ENCODE results near the gene FCAMR.

The FCAMR gene

GRCh38 chr1:206958144-206958543, 12.1 kb downstream of the FCAMR start:
- H3K9me3 ChIP-seq (ENCODE audit: insufficient read depth, low read length) = no peaks in the 10 kb centered on the region
- H3K27me3 ChIP-seq (ENCODE audit: insufficient read depth, insufficient read length) = peaks cover 4% of the 10 kb centered on the region

DNA sequence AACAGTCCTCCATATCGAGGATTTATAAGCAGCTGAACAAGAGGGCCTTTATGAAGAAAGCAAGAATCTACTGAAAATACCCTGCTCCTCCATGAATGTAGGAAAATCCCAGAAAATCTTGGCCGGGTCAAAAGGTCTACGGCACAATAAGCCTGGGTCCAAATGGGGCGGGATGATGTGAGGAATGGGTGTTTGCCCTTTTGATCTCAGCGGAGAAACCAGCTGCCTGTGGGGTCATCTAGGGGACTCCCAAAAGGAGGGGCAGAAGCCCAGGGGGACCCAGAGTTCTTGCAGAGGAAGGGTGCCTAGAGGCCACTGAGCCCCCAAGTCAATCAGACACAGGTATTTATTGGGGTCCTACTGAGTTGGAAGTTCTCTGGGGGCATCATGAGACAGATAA, 12.6 kb downstream of the FCAMR start:
- Histone ChIP-seq H3K27me3 (ENCODE audit: insufficient read depth, insufficient read length) (peaks cover 4% of the 10 kb centered on the region), H3K9me3 (ENCODE audit: insufficient read depth, low read length) (no peaks in the 10 kb centered on the region), H3K36me3 (ENCODE audit: insufficient read depth, insufficient read length, low read length) (no peaks in the 10 kb centered on the region), H3K4me1 (ENCODE audit: insufficient read depth, insufficient read length) (no peaks in the 10 kb centered on the region), H3K9ac (ENCODE audit: insufficient read length, low read depth) (no peak overlapping the region), H3K4me3 (ENCODE audit: insufficient read length, low read depth) (no peak overlapping the region)
- TF ChIP-seq ZNF274 (IDR thresholded peaks at IDR 0.05; ENCODE audit: low read depth, low read length) (no peak), SUZ12 (IDR thresholded peaks at IDR 0.05; ENCODE audit: extremely low read depth, insufficient read depth, insufficient read length) (no peak), YY1 (IDR thresholded peaks at IDR 0.05; ENCODE audit: insufficient read depth, insufficient read length) (no peak)
- no peak for DNase-seq (ENCODE audit: low read depth, low spot score)

More at GRCh38 chr1:206958144-206958543, 12.1 kb downstream of the FCAMR start:
- TF ChIP-seq YY1 (IDR thresholded peaks at IDR 0.05; ENCODE audit: insufficient read depth, insufficient read length) = no peak
- no peak for TF ChIP-seq SUZ12 (IDR thresholded peaks at IDR 0.05; ENCODE audit: extremely low read depth, insufficient read depth, insufficient read length)
- TF ChIP-seq ZNF274 (IDR thresholded peaks at IDR 0.05; ENCODE audit: low read depth, low read length) = no peak
- Histone ChIP-seq H3K9ac (ENCODE audit: insufficient read length, low read depth) (no peak overlapping the region), H3K4me1 (ENCODE audit: insufficient read depth, insufficient read length) (no peaks in the 10 kb centered on the region), H3K36me3 (ENCODE audit: insufficient read depth, insufficient read length, low read length) (no peaks in the 10 kb centered on the region), H3K4me3 (ENCODE audit: insufficient read length, low read depth) (no peak overlapping the region)
- DNase-seq (ENCODE audit: low read depth, low spot score) = no peak

DNA sequence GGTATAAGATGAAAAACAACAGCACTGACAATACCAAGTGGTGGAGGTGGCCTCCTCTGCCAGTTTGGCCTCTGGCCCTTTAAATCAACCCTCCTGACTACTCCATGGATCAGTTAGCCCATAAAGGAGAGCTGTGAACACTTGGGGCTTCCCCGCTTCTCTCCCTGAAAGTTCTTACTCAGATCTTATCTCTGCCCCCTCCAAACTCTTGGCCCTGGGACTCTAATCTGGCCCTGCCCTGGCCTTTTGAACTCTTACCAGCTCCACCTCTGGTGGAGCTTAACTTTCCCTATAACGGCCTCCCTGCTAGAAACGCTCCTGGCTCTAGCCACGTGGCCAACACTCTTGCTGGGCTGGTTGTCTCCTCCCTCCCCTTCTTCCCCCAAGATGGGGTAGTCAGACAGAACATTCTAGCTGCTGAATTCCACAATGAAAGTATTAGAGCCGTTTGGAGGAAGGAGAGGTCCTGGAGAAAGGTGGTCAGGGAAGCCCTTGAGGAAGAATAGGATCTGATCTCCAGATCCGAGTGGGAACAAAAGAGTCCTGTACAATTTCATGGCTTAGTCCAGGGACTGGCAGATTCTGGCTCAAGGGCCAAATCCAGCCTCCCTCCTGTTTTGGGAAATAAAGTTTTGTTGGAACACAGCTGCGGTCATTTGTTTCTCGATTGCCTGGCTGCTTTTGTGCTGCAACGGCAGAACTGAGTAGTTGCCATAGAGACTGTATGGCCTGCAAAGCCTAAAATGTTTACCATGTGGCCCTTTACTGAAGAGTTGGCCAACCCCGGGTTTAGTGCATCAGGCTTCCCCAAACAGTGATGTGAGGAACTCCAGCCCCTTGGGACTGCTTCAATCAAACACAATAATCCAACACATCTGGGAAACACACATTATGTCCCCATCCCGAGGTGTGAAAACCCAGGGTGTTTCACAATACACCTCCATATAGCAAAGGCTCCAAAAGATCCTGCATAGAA, 14.5 kb downstream of the FCAMR start:
- H3K4me1 ChIP-seq (ENCODE audit: insufficient read depth, insufficient read length) = no peaks in the 10 kb centered on the region
- H3K27me3 ChIP-seq (ENCODE audit: insufficient read depth, insufficient read length) = peaks cover 4% of the 10 kb centered on the region
- DNase-seq (ENCODE audit: low read depth, low spot score) = no peak

GRCh38 chr1:206954459-206955342, 15.6 kb downstream of the FCAMR start:
- no peaks in the 10 kb centered on the region for H3K36me3 ChIP-seq (ENCODE audit: insufficient read depth, insufficient read length, low read length)
- H3K4me3 ChIP-seq (ENCODE audit: insufficient read length, low read depth) = no peak overlapping the region
- H3K27me3 ChIP-seq (ENCODE audit: insufficient read depth, insufficient read length) = peaks cover 4% of the 10 kb centered on the region
- H3K9ac ChIP-seq (ENCODE audit: insufficient read length, low read depth) = no peak overlapping the region
- H3K9me3 ChIP-seq (ENCODE audit: insufficient read depth, low read length) = peaks cover 4% of the 10 kb centered on the region; the same call in 1 of the 2 replicates
- no peak for DNase-seq (ENCODE audit: low read depth, low spot score)
- H3K4me1 ChIP-seq (ENCODE audit: insufficient read depth, insufficient read length) = no peaks in the 10 kb centered on the region
- TF ChIP-seq YY1 (IDR thresholded peaks at IDR 0.05; ENCODE audit: insufficient read depth, insufficient read length) (no peak), ZNF274 (IDR thresholded peaks at IDR 0.05; ENCODE audit: low read depth, low read length) (no peak), SUZ12 (IDR thresholded peaks at IDR 0.05; ENCODE audit: extremely low read depth, insufficient read depth, insufficient read length) (no peak)

More for the DNA sequence above, 14.5 kb downstream of the FCAMR start:
- Histone ChIP-seq H3K4me3 (ENCODE audit: insufficient read length, low read depth) (no peak overlapping the region), H3K36me3 (ENCODE audit: insufficient read depth, insufficient read length, low read length) (no peaks in the 10 kb centered on the region), H3K9me3 (ENCODE audit: insufficient read depth, low read length) (no peaks in the 10 kb centered on the region), H3K9ac (ENCODE audit: insufficient read length, low read depth) (no peak overlapping the region)
- TF ChIP-seq SUZ12 (IDR thresholded peaks at IDR 0.05; ENCODE audit: extremely low read depth, insufficient read depth, insufficient read length) (no peak), ZNF274 (IDR thresholded peaks at IDR 0.05; ENCODE audit: low read depth, low read length) (no peak), YY1 (IDR thresholded peaks at IDR 0.05; ENCODE audit: insufficient read depth, insufficient read length) (no peak)

GRCh38 chr1:206953626-206954025, 16.6 kb downstream of the FCAMR start:
- Histone ChIP-seq H3K4me1 (ENCODE audit: insufficient read depth, insufficient read length) (no peaks in the 10 kb centered on the region), H3K36me3 (ENCODE audit: insufficient read depth, insufficient read length, low read length) (no peaks in the 10 kb centered on the region), H3K27me3 (ENCODE audit: insufficient read depth, insufficient read length) (peaks cover 4% of the 10 kb centered on the region), H3K9ac (ENCODE audit: insufficient read length, low read depth) (no peak overlapping the region), H3K9me3 (ENCODE audit: insufficient read depth, low read length) (peaks cover 10% of the 10 kb centered on the region; the same call in 1 of the 2 replicates), H3K4me3 (ENCODE audit: insufficient read length, low read depth) (no peak overlapping the region)
- TF ChIP-seq SUZ12 (IDR thresholded peaks at IDR 0.05; ENCODE audit: extremely low read depth, insufficient read depth, insufficient read length) (no peak), ZNF274 (IDR thresholded peaks at IDR 0.05; ENCODE audit: low read depth, low read length) (no peak), YY1 (IDR thresholded peaks at IDR 0.05; ENCODE audit: insufficient read depth, insufficient read length) (no peak)
- no peak for DNase-seq (ENCODE audit: low read depth, low spot score)

- no peak for TF ChIP-seq ZNF274 (IDR thresholded peaks at IDR 0.05; ENCODE audit: low read depth, low read length)
- no peak for TF ChIP-seq SUZ12 (IDR thresholded peaks at IDR 0.05; ENCODE audit: extremely low read depth, insufficient read depth, insufficient read length)
- no peak for TF ChIP-seq YY1 (IDR thresholded peaks at IDR 0.05; ENCODE audit: insufficient read depth, insufficient read length)
- H3K27me3 ChIP-seq (ENCODE audit: insufficient read depth, insufficient read length) = peaks cover 4% of the 10 kb centered on the region
- no peak for DNase-seq (ENCODE audit: low read depth, low spot score)
- no peak overlapping the region for H3K4me3 ChIP-seq (ENCODE audit: insufficient read length, low read depth)
- H3K4me1 ChIP-seq (ENCODE audit: insufficient read depth, insufficient read length) = no peaks in the 10 kb centered on the region
- H3K9me3 ChIP-seq (ENCODE audit: insufficient read depth, low read length) = peaks cover 10% of the 10 kb centered on the region; the same call in 1 of the 2 replicates
- no peaks in the 10 kb centered on the region for H3K36me3 ChIP-seq (ENCODE audit: insufficient read depth, insufficient read length, low read length)
- H3K9ac ChIP-seq (ENCODE audit: insufficient read length, low read depth) = no peak overlapping the region
Observed at GRCh38 chr1:206953126-206953525, 17.1 kb downstream of the FCAMR start.

Measured in NT2/D1 (cell line).